Natural killer cell (primary cell): ENCODE results near the gene ZNF138. TPM values are rescaled to one million over a fixed set of nuclear protein-coding genes. Genes with fewer than 3 reads are reported as not detected.
"Not testable (repeated sequence)": the region's sequence is repeated elsewhere in the genome, so short reads cannot be mapped to it uniquely, and the experiment has no call there.

ENCODE experiments used
- ATAC-seq, 3 donors: fragments of 150-1000 bp in 2 of 3; fragments of 200-7000 bp in 1 of 3; cut with Tn5 transposase; 1 replicate in 1 of 3; 2 replicates in 2 of 3; pipeline ENCODE4 v1.10.0; 2021; ENCODE audit warnings: mild to moderate bottlenecking in 2 of 3, moderate library complexity in 2 of 3
- DNase-seq, 2 donors: peaks; one replicate each; pipeline versions ENCODE4 v3.0.0 to v3.0.0-alpha.2; 2013 to 2021; ENCODE audit warnings: mixed read lengths in 1 of 2
- H3K27ac ChIP-seq: one replicate; pipeline ENCODE4 v1.5.1; 2013; ENCODE audit warnings: mild to moderate bottlenecking, low read length
- H3K27me3 ChIP-seq: one replicate; pipeline ENCODE4 v1.6.1; 2013; ENCODE audit warnings: low read length; ENCODE audit not compliant: control insufficient read depth, insufficient read depth
- H3K36me3 ChIP-seq: one replicate; pipeline ENCODE4 v1.6.1; 2013; ENCODE audit warnings: low read length; ENCODE audit not compliant: control insufficient read depth, insufficient read depth
- H3K4me1 ChIP-seq: one replicate; pipeline ENCODE4 v1.6.1; 2013; ENCODE audit warnings: low read length; ENCODE audit not compliant: control insufficient read depth, insufficient read depth
- H3K4me3 ChIP-seq: one replicate; pipeline ENCODE4 v1.5.1; 2013; ENCODE audit warnings: low read length
- H3K9me3 ChIP-seq: one replicate; pipeline ENCODE4 v1.6.1; 2013; ENCODE audit warnings: low read length; ENCODE audit not compliant: control insufficient read depth, insufficient read depth
- H3K27ac Mint-ChIP-seq, 2 donors: one replicate each; pipeline ENCODE4 v1.8.0; 2022; ENCODE audit warnings: mild to moderate bottlenecking in 2 of 2, mixed read lengths in 2 of 2, moderate library complexity in 1 of 2
- H3K27me3 Mint-ChIP-seq, 2 donors: one replicate each; pipeline ENCODE4 v1.8.0; 2022; ENCODE audit warnings: low read depth in 2 of 2, mixed read lengths in 2 of 2
- H3K36me3 Mint-ChIP-seq: one replicate; pipeline ENCODE4 v1.8.0; 2022; ENCODE audit warnings: mixed read lengths
- H3K4me1 Mint-ChIP-seq, 2 donors: one replicate each; pipeline ENCODE4 v1.8.0; 2022; ENCODE audit warnings: mixed read lengths in 2 of 2
- H3K4me3 Mint-ChIP-seq: one replicate; pipeline ENCODE4 v1.8.0; 2022; ENCODE audit warnings: mild to moderate bottlenecking, moderate library complexity, mixed read lengths
- H3K9me3 Mint-ChIP-seq, 2 donors: one replicate each; pipeline ENCODE4 v1.8.0; 2022; ENCODE audit warnings: mixed read lengths in 2 of 2
- WGBS: methylation state at CpG from one replicate; pipeline ENCODE4 v1.1.7; 2013; ENCODE audit warnings: missing lambda C conversion rate; ENCODE audit not compliant: insufficient coverage; 5-methylcytosine and 5-hydroxymethylcytosine counted together
- intact Hi-C: fragments of 100-400 bp; cut with micrococcal nuclease; formaldehyde crosslinking; loops from one replicate; pipeline ENCODE4 v1.14.2; 2022
- total RNA-seq, 4 donors: library from RNA; stranded (reverse); fragments of 120-200 nt in 1 of 4; gene quantifications; one replicate each; pipeline versions ENCODE4 v1.2.3 to v1.2.4, GENCODE V29; 2013 to 2022
- TF ChIP-seq, protein P1 (sequence below): fragments of 200-600 bp; IDR thresholded peaks from one replicate; pipeline ENCODE4 v1.8.0; 2022; ENCODE audit warnings: antibody characterized with exemption

The ZNF138 gene
- total RNA-seq, 3 donors from 2014 or later (not counting 1 experiment from before 2014, with no cell fraction given): 6.0 to 11.4 (median 8.0) TPM

DNA sequence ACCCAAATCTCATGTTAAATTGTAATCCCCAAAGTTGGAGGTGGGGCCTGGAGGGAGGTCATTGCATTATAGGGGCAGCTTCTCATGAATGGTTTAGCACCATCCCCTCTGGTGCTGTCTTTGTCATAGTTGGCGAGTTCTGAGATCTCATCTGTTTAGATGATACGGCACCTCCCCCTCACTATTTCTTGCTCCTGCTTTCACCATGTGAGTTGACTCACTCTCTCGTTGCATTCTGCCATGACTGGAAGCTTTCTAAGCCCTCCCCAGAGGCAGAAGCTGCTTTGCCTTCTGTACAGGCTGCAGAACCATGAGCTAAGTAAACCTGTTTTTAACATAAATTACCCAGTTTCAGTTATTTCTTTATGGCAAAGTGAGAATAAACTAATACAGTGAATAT lies 18.9 kb upstream of the ZNF138 start:
- Mint-ChIP-seq H3K27me3 (no peaks in the 10 kb centered on the region), H3K4me1 (peaks cover 0 to 15% of the 10 kb centered on the region in 2 donors), H3K27ac (no peak overlapping the region), H3K9me3 (no peaks in the 10 kb centered on the region), H3K4me3 (no peak overlapping the region), H3K36me3 (no peaks in the 10 kb centered on the region)
- H3K27ac ChIP-seq: no peak overlapping the region
- intact Hi-C loops: no loop called here
- ATAC-seq (no peak), DNase-seq (no peak)
- H3K4me3 ChIP-seq: no peak overlapping the region
- H3K4me1 ChIP-seq: peaks cover 4% of the 10 kb centered on the region
- no peaks in the 10 kb centered on the region for H3K27me3 ChIP-seq
- no peaks in the 10 kb centered on the region for H3K36me3 ChIP-seq
- TF ChIP-seq, protein P1, sequence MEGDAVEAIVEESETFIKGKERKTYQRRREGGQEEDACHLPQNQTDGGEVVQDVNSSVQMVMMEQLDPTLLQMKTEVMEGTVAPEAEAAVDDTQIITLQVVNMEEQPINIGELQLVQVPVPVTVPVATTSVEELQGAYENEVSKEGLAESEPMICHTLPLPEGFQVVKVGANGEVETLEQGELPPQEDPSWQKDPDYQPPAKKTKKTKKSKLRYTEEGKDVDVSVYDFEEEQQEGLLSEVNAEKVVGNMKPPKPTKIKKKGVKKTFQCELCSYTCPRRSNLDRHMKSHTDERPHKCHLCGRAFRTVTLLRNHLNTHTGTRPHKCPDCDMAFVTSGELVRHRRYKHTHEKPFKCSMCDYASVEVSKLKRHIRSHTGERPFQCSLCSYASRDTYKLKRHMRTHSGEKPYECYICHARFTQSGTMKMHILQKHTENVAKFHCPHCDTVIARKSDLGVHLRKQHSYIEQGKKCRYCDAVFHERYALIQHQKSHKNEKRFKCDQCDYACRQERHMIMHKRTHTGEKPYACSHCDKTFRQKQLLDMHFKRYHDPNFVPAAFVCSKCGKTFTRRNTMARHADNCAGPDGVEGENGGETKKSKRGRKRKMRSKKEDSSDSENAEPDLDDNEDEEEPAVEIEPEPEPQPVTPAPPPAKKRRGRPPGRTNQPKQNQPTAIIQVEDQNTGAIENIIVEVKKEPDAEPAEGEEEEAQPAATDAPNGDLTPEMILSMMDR: no peak
- H3K9me3 ChIP-seq: no peaks in the 10 kb centered on the region
- WGBS: 78% methylated on average over 3 of the region's 3 CpGs

DNA sequence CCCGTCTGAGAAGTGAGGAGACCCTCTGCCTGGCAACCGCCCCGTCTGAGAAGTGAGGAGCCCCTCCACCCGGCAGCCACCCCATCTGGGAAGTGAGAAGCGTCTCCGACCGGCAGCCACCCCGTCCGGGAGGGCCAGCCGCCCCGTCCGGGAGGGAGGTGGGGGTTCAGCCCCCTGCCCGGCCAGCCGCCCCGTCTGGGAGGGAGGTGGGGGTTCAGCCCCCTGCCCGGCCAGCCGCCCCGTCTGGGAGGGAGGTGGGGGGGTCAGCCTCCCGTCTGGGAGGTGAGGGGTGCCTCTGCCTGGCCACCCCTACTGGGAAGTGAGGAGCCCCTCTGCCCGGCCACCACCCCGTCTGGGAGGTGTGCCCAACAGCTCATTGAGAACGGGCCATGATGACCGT lies 9.4 kb upstream of the ZNF138 start:
- 97% methylated on average over 20 of the region's 23 CpGs for WGBS
- H3K27ac Mint-ChIP-seq, H3K4me1 ChIP-seq, intact Hi-C loops, H3K27ac ChIP-seq, H3K4me3 Mint-ChIP-seq, H3K36me3 Mint-ChIP-seq, H3K27me3 ChIP-seq, H3K9me3 ChIP-seq, H3K9me3 Mint-ChIP-seq, H3K4me1 Mint-ChIP-seq, H3K36me3 ChIP-seq, DNase-seq, ATAC-seq, H3K4me3 ChIP-seq: not testable (repeated sequence)
- H3K27me3 Mint-ChIP-seq: peaks cover 11 to 18% of the 10 kb centered on the region in 2 donors

DNA sequence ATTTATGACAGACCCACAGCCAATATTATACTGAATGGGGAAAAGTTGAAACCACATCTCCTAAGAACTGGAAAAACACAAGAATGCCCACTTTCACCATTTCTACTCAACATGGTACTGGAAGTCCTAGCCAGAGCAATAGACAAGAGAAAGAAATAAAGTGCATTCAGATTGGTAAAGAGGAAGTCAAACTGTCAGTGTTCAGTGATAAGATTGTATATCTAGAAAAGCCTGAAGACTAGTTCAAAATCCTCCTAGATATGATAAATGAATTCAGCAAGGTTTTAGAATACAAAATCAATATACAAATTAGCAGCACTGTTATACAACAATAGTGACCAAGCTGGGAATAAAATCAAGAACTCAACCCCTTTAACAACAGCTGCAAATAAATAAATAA lies 6.9 kb upstream of the ZNF138 start:
- Histone ChIP-seq H3K36me3 (no peaks in the 10 kb centered on the region), H3K9me3 (no peaks in the 10 kb centered on the region), H3K27ac (no peak overlapping the region), H3K4me1 (no peaks in the 10 kb centered on the region), H3K27me3 (no peaks in the 10 kb centered on the region), H3K4me3 (no peak overlapping the region)
- Mint-ChIP-seq H3K9me3 (no peaks in the 10 kb centered on the region), H3K4me1 (no peaks in the 10 kb centered on the region), H3K27me3 (peaks cover 11 to 18% of the 10 kb centered on the region in 2 donors), H3K4me3 (no peak overlapping the region), H3K27ac (no peak overlapping the region), H3K36me3 (no peaks in the 10 kb centered on the region)
- TF ChIP-seq, protein P1: no peak
- no peak for DNase-seq
- no peak for ATAC-seq
- intact Hi-C loops: no loop called here

- DNase-seq, H3K36me3 ChIP-seq, H3K9me3 Mint-ChIP-seq, H3K36me3 Mint-ChIP-seq, intact Hi-C loops, H3K4me3 Mint-ChIP-seq, ATAC-seq, H3K4me1 Mint-ChIP-seq, H3K27ac ChIP-seq, H3K27ac Mint-ChIP-seq, H3K4me1 ChIP-seq, H3K9me3 ChIP-seq, H3K4me3 ChIP-seq, H3K27me3 ChIP-seq: not testable (repeated sequence)
- 80% methylated on average over 10 of the region's 11 CpGs for WGBS
- peaks cover 11 to 18% of the 10 kb centered on the region in 2 donors for H3K27me3 Mint-ChIP-seq
Observed at GRCh38 chr7:64789241-64789640, 5.0 kb upstream of the ZNF138 start.
